Endothelial cell of umbilical vein (primary cell): ENCODE results near the gene RPL21. TPM values are rescaled to one million over a fixed set of nuclear protein-coding genes. Genes with fewer than 3 reads are reported as not detected.

ENCODE experiments used
- BruUV-seq: library from RNA; stranded (reverse); fragments of 400-500 nt; replicated peaks from 2 replicates; lab custom pipeline; 2021; lab: Mats Ljungman, UMichigan
- CTCF ChIA-PET: fragments of 300-600, 350-600 bp; sonication (Branson Sonifier 250); formaldehyde crosslinking; loops from one replicate; lab custom pipeline; 2021; ENCODE audit warnings: antibody characterized with exemption, inconsistent platforms; lab: Charles Lee
- POLR2A ChIA-PET: fragments of 300-600, 350-600 bp; sonication (Branson Sonifier 250); formaldehyde crosslinking; loops from one replicate; lab custom pipeline; 2021; ENCODE audit warnings: antibody characterized with exemption, inconsistent platforms; lab: Charles Lee
- DNase-seq: peaks from one replicate; pipeline ENCODE4 v3.0.0-alpha.2; 2011; ENCODE audit warnings: low read depth, low spot score
- FAIRE-seq: peaks from 2 replicates; lab custom pipeline; 2011; peaks lifted over from hg19 to GRCh38; lab: Jason Lieb, UNC
- H2AFZ ChIP-seq: 2 replicates; pipeline ENCODE4 v1.6.0; 2012; ENCODE audit warnings: low read depth, low read length, control low read depth, inconsistent platforms
- H3K27ac ChIP-seq: 2 replicates; pipeline ENCODE4 v1.5.1; 2011; ENCODE audit warnings: low read depth, mild to moderate bottlenecking, control low read depth, low read length, moderate library complexity; ENCODE audit not compliant: insufficient read depth
- H3K27me3 ChIP-seq, 2 experiments: 2 replicates each; pipeline versions ENCODE4 v1.6.0 to v1.6.1; 2011; ENCODE audit warnings: low read length in 2 of 2, mixed read lengths in 1 of 2; ENCODE audit not compliant: control insufficient read depth in 2 of 2, insufficient read depth in 2 of 2
- H3K36me3 ChIP-seq, 2 experiments: 2 replicates in 1 of 2; 3 replicates in 1 of 2; pipeline ENCODE4 v1.5.1; 2011; ENCODE audit warnings: low read length in 2 of 2, mild to moderate bottlenecking in 1 of 2, moderate library complexity in 1 of 2; ENCODE audit not compliant: control insufficient read depth in 2 of 2, insufficient read depth in 2 of 2; ENCODE audit errors: extremely low read depth in 1 of 2
- H3K4me1 ChIP-seq: 3 replicates; pipeline ENCODE4 v1.5.1; 2011; ENCODE audit warnings: mild to moderate bottlenecking, low read length; ENCODE audit not compliant: control insufficient read depth, insufficient read depth; ENCODE audit errors: extremely low read depth
- H3K4me2 ChIP-seq: 2 replicates; pipeline ENCODE4 v1.6.1; 2011; ENCODE audit warnings: low read length, control low read depth, mixed read lengths; ENCODE audit not compliant: insufficient read depth
- H3K4me3 ChIP-seq, 3 experiments: fragments of 200-600 bp in 1 of 3; sonication (generic), shearing (Covaris generic) in 1 of 3; replicated peaks in 1 of 3; 2 replicates each; pipeline ENCODE4 v1.5.1; 2011 to 2016; ENCODE audit warnings: control low read depth in 3 of 3, low read length in 3 of 3, mild to moderate bottlenecking in 2 of 3, inconsistent platforms in 1 of 3, low read depth in 1 of 3, moderate library complexity in 1 of 3; ENCODE audit not compliant: insufficient read depth in 1 of 3
- H3K79me2 ChIP-seq: 2 replicates; pipeline ENCODE4 v1.6.0; 2012; ENCODE audit warnings: low read length, inconsistent platforms; ENCODE audit not compliant: control insufficient read depth, insufficient read depth
- H3K9ac ChIP-seq: replicated peaks from 2 replicates; pipeline ENCODE3; 2011; ENCODE audit warnings: low read length, control low read depth; ENCODE audit not compliant: insufficient read depth; ENCODE audit errors: extremely low read depth
- H3K9me1 ChIP-seq: replicated peaks from 3 replicates; pipeline ENCODE4 v1.6.0; 2011; ENCODE audit warnings: mild to moderate bottlenecking, low read length; ENCODE audit not compliant: control insufficient read depth, insufficient read depth; ENCODE audit errors: extremely low read depth
- H3K9me3 ChIP-seq: replicated peaks from 2 replicates; pipeline ENCODE4 v1.5.1; 2012; ENCODE audit warnings: low read length, inconsistent platforms; ENCODE audit not compliant: control insufficient read depth, insufficient read depth
- H4K20me1 ChIP-seq: replicated peaks from 2 replicates; pipeline ENCODE3; 2011; ENCODE audit warnings: mild to moderate bottlenecking, low read length; ENCODE audit not compliant: control insufficient read depth, insufficient read depth; ENCODE audit errors: extremely low read depth
- EZH2 ChIP-seq: IDR thresholded peaks from 2 replicates; pipeline ENCODE4 v1.6.1; 2012; ENCODE audit warnings: borderline replicate concordance, low read depth, mild to moderate bottlenecking, moderate library complexity, low read length, inconsistent platforms; ENCODE audit not compliant: severe bottlenecking
- FOS ChIP-seq: IDR thresholded peaks from 2 replicates; pipeline ENCODE4 v1.6.1; 2011; ENCODE audit warnings: mild to moderate bottlenecking, low read length, moderate library complexity, borderline replicate concordance; ENCODE audit not compliant: insufficient read depth
- GATA2 ChIP-seq: IDR thresholded peaks from 2 replicates; pipeline ENCODE4 v1.7.0; 2011; ENCODE audit warnings: low read depth, mild to moderate bottlenecking, moderate library complexity, mixed read lengths, low read length; ENCODE audit not compliant: insufficient read length, insufficient read depth
- JUN ChIP-seq: IDR thresholded peaks from 2 replicates; pipeline ENCODE4 v1.6.1; 2011; ENCODE audit warnings: borderline replicate concordance, low read depth; ENCODE audit not compliant: insufficient read length, insufficient read depth
- MYC ChIP-seq: IDR thresholded peaks from one replicate; pipeline ENCODE4 v1.6.1; 2011; ENCODE audit warnings: mild to moderate bottlenecking, low read depth, low read length
- POLR2A ChIP-seq: IDR thresholded peaks from 2 replicates; pipeline ENCODE4 v1.6.1; 2012; ENCODE audit warnings: low read depth, mild to moderate bottlenecking, control low read depth, low read length
- POLR2AphosphoS5 ChIP-seq: IDR thresholded peaks from 2 replicates; pipeline ENCODE4 v1.6.1; 2012; ENCODE audit warnings: low read depth, mild to moderate bottlenecking, control low read depth, low read length, moderate library complexity; ENCODE audit not compliant: insufficient read depth
- dilution Hi-C: fragments of 300-500 bp; cut with MboI; formaldehyde crosslinking; loops from one replicate; pipeline ENCODE4 v1.15.0; 2019; ENCODE audit warnings: low sequenced_read_pairs; ENCODE audit not compliant: extremely low pct_ligation_motif_present
- intact Hi-C: fragments of 100-400 bp; cut with micrococcal nuclease; formaldehyde crosslinking; loops from one replicate; pipeline ENCODE4 v1.10.0; 2022
- polyA plus RNA-seq, 4 experiments: library from polyadenylated mRNA; depleted of rRNA in 3 of 4; stranded (reverse) in 3 of 4; unstranded in 1 of 4; fragments of >200 nt; gene quantifications; 2 replicates each; pipeline versions ENCODE4 v1.2.1 to v1.2.3, GENCODE V29; 2011 to 2012; ENCODE audit warnings: missing spikeins in 1 of 4
- total RNA-seq: library from RNA; stranded (reverse); gene quantifications from 2 replicates; pipeline ENCODE4 v1.2.3, GENCODE V29; 2021
- TF ChIP-seq, protein P1 (sequence below), 2 donors: IDR thresholded peaks; 1 replicate in 1 of 2; 2 replicates in 1 of 2; pipeline ENCODE4 v1.5.1; 2011; ENCODE audit warnings: low read length in 2 of 2, mild to moderate bottlenecking in 2 of 2, moderate library complexity in 2 of 2, control low read depth in 1 of 2, inconsistent platforms in 1 of 2, low read depth in 1 of 2; ENCODE audit not compliant: insufficient read depth in 1 of 2; ENCODE audit errors: extremely low read depth in 1 of 2
- TF ChIP-seq, protein P2 (sequence below): IDR thresholded peaks from 2 replicates; pipeline ENCODE4 v1.6.1; 2011; ENCODE audit not compliant: insufficient read depth, insufficient read length

RPL21 gene
- total and polyA plus RNA-seq, 2 donors (not counting 3 experiments of a cell fraction or from before 2014, with no cell fraction given), result 585 to 871 TPM

GRCh38 chr13:27302643-27303262 lies 51.4 kb downstream of the RPL21 start:
- dilution Hi-C loops (no loop called here), intact Hi-C loops (no loop called here)
- Histone ChIP-seq H3K79me2 (no peaks in the 10 kb centered on the region), H4K20me1 (no peaks in the 10 kb centered on the region), H3K36me3 (no peaks in the 10 kb centered on the region), H3K4me3 (no peak overlapping the region), H3K4me1 (no peaks in the 10 kb centered on the region), H3K27me3 (peaks cover 6 to 7% of the 10 kb centered on the region in 2 experiments), H3K27ac (no peak overlapping the region), H3K9ac (no peak overlapping the region), H3K9me1 (no peaks in the 10 kb centered on the region), H2AFZ (no peak overlapping the region), H3K4me2 (no peak overlapping the region), H3K9me3 (no peaks in the 10 kb centered on the region)
- ChIA-PET POLR2A (no interaction called here), CTCF (interaction anchor here (1.0 to 1.4 kb wide), 2 partner anchors 11 to 59 kb away, joined by 4 read pairs; no protein-coding TSS in a partner anchor)
- no peak for DNase-seq
- no TSS peak for BruUV-seq
- no peak for TF ChIP-seq POLR2A
- no peak for TF ChIP-seq MYC
- TF ChIP-seq, protein P1, sequence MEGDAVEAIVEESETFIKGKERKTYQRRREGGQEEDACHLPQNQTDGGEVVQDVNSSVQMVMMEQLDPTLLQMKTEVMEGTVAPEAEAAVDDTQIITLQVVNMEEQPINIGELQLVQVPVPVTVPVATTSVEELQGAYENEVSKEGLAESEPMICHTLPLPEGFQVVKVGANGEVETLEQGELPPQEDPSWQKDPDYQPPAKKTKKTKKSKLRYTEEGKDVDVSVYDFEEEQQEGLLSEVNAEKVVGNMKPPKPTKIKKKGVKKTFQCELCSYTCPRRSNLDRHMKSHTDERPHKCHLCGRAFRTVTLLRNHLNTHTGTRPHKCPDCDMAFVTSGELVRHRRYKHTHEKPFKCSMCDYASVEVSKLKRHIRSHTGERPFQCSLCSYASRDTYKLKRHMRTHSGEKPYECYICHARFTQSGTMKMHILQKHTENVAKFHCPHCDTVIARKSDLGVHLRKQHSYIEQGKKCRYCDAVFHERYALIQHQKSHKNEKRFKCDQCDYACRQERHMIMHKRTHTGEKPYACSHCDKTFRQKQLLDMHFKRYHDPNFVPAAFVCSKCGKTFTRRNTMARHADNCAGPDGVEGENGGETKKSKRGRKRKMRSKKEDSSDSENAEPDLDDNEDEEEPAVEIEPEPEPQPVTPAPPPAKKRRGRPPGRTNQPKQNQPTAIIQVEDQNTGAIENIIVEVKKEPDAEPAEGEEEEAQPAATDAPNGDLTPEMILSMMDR (IDR thresholded peaks at IDR 0.05; ENCODE audit: extremely low read depth in 1 of 2, insufficient read depth in 1 of 2, low read depth in 1 of 2, low read length in 2 of 2), result no peak
- FAIRE-seq, result no peak

DNA sequence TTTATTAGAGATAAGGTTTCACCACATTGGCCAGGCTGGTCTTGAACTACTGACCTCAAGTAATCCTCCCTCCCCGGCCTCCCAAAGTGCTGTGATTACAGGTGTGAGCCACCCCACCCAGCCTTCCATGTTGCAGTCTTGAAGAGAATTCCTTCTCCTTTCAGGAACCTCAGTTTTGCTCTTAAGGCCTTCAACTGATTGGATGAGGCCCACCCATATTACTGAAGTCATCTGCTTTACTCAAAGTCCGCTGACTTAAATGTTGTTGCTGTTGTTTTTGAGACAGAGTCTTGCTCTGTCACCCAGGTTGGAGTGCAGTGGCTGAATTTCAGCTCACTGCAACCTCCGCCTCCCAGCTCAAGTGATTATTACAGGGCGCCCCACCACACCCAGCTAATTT lies 52.7 kb downstream of the RPL21 start:
- CTCF ChIA-PET, result interaction anchor here (1.4 kb wide), 1 partner anchor 12 kb away, joined by 4 read pairs; no protein-coding TSS in a partner anchor
- no peak overlapping the region for H2AFZ ChIP-seq
- dilution Hi-C loops, result no loop called here
- H3K36me3 ChIP-seq, result no peaks in the 10 kb centered on the region
- DNase-seq, result no peak
- H3K27ac ChIP-seq, result no peak overlapping the region
- H3K9ac ChIP-seq, result no peak overlapping the region
- peaks cover 0 to 2% of the 10 kb centered on the region in 2 experiments for H3K27me3 ChIP-seq
- H4K20me1 ChIP-seq, result no peaks in the 10 kb centered on the region
- no peak overlapping the region for H3K4me3 ChIP-seq
- no peaks in the 10 kb centered on the region for H3K9me3 ChIP-seq
- H3K79me2 ChIP-seq, result no peaks in the 10 kb centered on the region
- FAIRE-seq, result no peak
- BruUV-seq, result no TSS peak
- H3K4me2 ChIP-seq, result no peak overlapping the region
- H3K4me1 ChIP-seq, result no peaks in the 10 kb centered on the region
- POLR2A ChIA-PET, result no interaction called here
- intact Hi-C loops, result no loop called here
- no peak for TF ChIP-seq JUN
- TF ChIP-seq, protein P1 (IDR thresholded peaks at IDR 0.05; ENCODE audit: extremely low read depth in 1 of 2, insufficient read depth in 1 of 2, low read depth in 1 of 2, low read length in 2 of 2), result no peak
- no peak for TF ChIP-seq GATA2
- TF ChIP-seq EZH2, result no peak
- TF ChIP-seq, protein P2, sequence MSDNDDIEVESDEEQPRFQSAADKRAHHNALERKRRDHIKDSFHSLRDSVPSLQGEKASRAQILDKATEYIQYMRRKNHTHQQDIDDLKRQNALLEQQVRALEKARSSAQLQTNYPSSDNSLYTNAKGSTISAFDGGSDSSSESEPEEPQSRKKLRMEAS, result no peak
- TF ChIP-seq POLR2A, result no peak
- no peak for TF ChIP-seq MYC
- no peak for TF ChIP-seq POLR2AphosphoS5
- no peak for TF ChIP-seq FOS
- H3K9me1 ChIP-seq, result no peaks in the 10 kb centered on the region
